Pancreas (tissue), 10 donors: ENCODE data around the gene TBX1. TPM values are rescaled to one million over a fixed set of nuclear protein-coding genes. Genes with fewer than 3 reads are reported as not detected.

Experiments
- ATAC-seq, 4 donors: fragments of 200-7000 bp; cut with Tn5 transposase; one replicate each; pipeline versions ENCODE4 v1.8.0 to v1.9.1; 2020; ENCODE audit warnings: mild to moderate bottlenecking in 4 of 4, moderate library complexity in 4 of 4
- DNase-seq, 6 donors: peaks; one replicate each; pipeline ENCODE4 v3.0.0-alpha.2; 2020
- FAIRE-seq: peaks from 2 replicates; lab custom pipeline; 2012; peaks lifted over from hg19 to GRCh38; lab: Jason Lieb, UNC
- H3K27ac ChIP-seq, 4 donors: fragments of 200-600 bp; sonication (generic); 1 replicate in 3 of 4; 2 replicates in 1 of 4; pipeline versions ENCODE4 v1.5.0 to v1.8.0; 2020
- H3K27me3 ChIP-seq, 4 donors: fragments of 200-600 bp; one replicate each; pipeline ENCODE4 v1.8.0; 2021
- H3K36me3 ChIP-seq, 3 donors: fragments of 200-600 bp; sonication (generic) in 1 of 3; one replicate each; pipeline versions ENCODE4 v1.5.0 to v1.8.0; 2020 to 2021
- H3K4me1 ChIP-seq, 3 donors: fragments of 200-600 bp; one replicate each; pipeline ENCODE4 v1.8.0; 2021
- H3K4me3 ChIP-seq, 4 donors: fragments of 200-600 bp; sonication (generic) in 2 of 4; one replicate each; pipeline versions ENCODE4 v1.5.0 to v1.8.0; 2020 to 2021
- H3K9me3 ChIP-seq, 4 donors: fragments of 200-600 bp; one replicate each; pipeline ENCODE4 v1.8.0; 2021
- WGBS, 2 donors: extraction: QIAGEN DNeasy Blood & Tissue Kit; methylation state at CpG; one replicate each; pipeline ENCODE4 v1.1.7; 2013; 5-methylcytosine and 5-hydroxymethylcytosine counted together
- intact Hi-C, 3 donors: fragments of 100-400 bp; cut with DNase I; formaldehyde crosslinking; loops; one replicate each; pipeline versions ENCODE4 v1.11.1 to v1.14.2; 2022
- polyA plus RNA-seq, 2 donors: library from polyadenylated mRNA; stranded (reverse); fragments of 200-250 nt; gene quantifications; one replicate each; pipeline ENCODE4 v1.2.3, GENCODE V29; 2013
- total RNA-seq, 6 donors: library from RNA; stranded (reverse); fragmentation: NEBNext Ultra II Directional in 4 of 6; extraction: Animal tissue kit (Norgen Biotek cat#: 25700) in 4 of 6; gene quantifications; one replicate each; pipeline versions ENCODE4 v1.2.1 to v1.2.4, GENCODE V29; 2021 to 2023
- TF ChIP-seq, protein P1 (sequence below), 4 donors: fragments of 200-600 bp; sonication (generic) in 3 of 4; IDR thresholded peaks; one replicate each; pipeline versions ENCODE4 v1.5.0 to v1.8.0; 2021; ENCODE audit warnings: antibody characterized with exemption in 4 of 4
- donor health status: healthy with polysubstance abuse.
- donor health status: DM: no; HTN: no; CAD: no; lungs with moderate emphysema.
- donor health status: DM: no; HTN: no; CAD: no.
- donor health status: control.
- donor health status: control.
- donor health status: Bipolar disorder and iron deficiency.
- donor health status: DM: yes; HTN: yes; CAD: no.
- donor health status: DM: no; HTN: no; CAD: no.
- donor health status: DM: no; HTN: no; CAD: no.
- donor health status: DM: yes; HTN: yes; CAD: no.

TBX1 gene
- total and polyA plus RNA-seq, 8 donors, result 0.19 to 1.3 (median 0.31) TPM; not detected in 1

DNA sequence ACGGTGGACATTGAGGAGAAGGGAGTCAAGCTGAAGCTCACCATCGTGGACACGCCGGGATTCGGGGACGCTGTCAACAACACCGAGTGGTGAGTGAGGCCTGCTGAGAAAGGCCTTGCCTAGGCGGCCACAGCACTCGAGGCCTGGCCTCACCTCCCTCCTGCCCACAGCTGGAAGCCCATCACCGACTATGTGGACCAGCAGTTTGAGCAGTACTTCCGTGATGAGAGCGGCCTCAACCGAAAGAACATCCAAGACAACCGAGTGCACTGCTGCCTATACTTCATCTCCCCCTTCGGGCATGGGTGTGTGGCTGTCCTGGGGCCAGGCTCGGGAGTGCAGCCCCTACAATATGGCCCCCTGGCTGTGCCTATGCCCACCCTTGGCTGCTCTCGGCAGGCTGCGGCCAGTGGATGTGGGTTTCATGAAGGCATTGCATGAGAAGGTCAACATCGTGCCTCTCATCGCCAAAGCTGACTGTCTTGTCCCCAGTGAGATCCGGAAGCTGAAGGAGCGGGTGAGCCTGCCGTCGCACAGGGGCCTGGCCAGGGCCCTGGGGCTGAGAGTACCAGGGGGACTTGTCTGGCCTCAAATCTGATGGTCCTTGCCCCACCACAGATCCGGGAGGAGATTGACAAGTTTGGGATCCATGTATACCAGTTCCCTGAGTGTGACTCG, 40.3 kb upstream of the TBX1 start:
- H3K9me3 ChIP-seq, result no peaks in the 10 kb centered on the region
- intact Hi-C loops, result no loop called here
- H3K4me1 ChIP-seq, result peaks cover 0 to 6% (median 0%) of the 10 kb centered on the region in 3 donors
- TF ChIP-seq, protein P1, sequence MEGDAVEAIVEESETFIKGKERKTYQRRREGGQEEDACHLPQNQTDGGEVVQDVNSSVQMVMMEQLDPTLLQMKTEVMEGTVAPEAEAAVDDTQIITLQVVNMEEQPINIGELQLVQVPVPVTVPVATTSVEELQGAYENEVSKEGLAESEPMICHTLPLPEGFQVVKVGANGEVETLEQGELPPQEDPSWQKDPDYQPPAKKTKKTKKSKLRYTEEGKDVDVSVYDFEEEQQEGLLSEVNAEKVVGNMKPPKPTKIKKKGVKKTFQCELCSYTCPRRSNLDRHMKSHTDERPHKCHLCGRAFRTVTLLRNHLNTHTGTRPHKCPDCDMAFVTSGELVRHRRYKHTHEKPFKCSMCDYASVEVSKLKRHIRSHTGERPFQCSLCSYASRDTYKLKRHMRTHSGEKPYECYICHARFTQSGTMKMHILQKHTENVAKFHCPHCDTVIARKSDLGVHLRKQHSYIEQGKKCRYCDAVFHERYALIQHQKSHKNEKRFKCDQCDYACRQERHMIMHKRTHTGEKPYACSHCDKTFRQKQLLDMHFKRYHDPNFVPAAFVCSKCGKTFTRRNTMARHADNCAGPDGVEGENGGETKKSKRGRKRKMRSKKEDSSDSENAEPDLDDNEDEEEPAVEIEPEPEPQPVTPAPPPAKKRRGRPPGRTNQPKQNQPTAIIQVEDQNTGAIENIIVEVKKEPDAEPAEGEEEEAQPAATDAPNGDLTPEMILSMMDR (IDR thresholded peaks at IDR 0.05), result no peak
- no peak overlapping the region for H3K4me3 ChIP-seq
- no peaks in the 10 kb centered on the region for H3K27me3 ChIP-seq
- ATAC-seq (no peak), DNase-seq (peak in 2 of 6 donors; percentile 17 to 54), FAIRE-seq (no peak)
- WGBS, 2 donors, result 92 to 97% methylated on average over 26 of the region's 26 CpGs
- H3K27ac ChIP-seq, result no peak overlapping the region
- H3K36me3 ChIP-seq, result no peaks in the 10 kb centered on the region

DNA sequence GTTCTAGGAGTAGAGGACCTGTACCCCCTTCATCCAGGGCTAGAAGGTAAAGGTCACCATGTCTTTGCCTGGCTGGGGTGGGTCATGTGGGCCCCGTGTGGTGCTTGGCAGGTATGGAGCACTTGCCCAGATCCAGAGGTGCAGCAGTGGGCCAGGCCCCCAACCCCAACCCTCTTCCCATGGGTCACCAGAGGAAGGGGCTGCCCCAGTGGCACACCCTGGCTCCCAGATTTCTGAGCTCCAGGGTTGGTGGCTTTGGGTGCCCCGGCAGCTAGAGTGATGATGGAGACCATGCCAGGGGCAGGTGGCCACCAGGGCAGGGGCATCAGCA, 39.6 kb upstream of the TBX1 start:
- FAIRE-seq (no peak), ATAC-seq (no peak)

DNA sequence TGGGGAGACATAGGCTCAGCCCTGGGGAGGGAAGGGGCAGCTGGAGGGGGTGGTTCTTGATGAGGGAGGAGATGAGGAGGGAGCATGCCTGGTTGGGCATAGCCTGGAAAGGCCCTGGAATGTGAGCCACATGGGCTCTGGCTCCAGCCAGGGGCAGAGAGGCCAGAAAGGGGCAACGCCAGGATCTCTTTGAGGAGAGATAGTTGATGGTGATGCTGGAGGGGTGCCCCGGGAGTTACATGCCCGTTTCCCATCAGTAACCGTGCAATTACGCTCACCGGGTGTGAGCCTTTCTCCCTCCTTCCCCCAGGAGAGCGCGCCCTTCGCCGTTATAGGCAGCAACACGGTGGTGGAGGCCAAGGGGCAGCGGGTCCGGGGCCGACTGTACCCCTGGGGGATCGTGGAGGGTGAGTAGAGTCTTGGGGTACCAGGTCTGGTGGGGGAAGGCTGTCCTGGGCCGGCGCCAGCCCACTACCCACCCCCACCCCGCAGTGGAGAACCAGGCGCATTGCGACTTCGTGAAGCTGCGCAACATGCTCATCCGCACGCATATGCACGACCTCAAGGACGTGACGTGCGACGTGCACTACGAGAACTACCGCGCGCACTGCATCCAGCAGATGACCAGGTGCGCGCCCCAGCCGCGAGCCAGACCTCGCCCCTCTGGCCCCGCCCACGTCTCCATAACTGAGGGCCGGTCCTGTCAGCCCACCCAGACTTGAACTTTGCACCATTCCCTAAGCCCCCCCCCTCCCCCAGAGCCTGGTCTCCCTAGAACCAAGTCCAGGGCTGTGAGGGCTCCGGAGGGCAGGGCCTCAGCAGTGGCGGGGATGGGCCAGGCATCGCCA, 39.0 kb upstream of the TBX1 start:
- H3K27ac ChIP-seq, result no peak overlapping the region
- peak in 2 of 6 donors; percentile 32 to 66 for DNase-seq
- H3K27me3 ChIP-seq, result no peaks in the 10 kb centered on the region
- no peak for ATAC-seq
- FAIRE-seq, result no peak
- WGBS, 2 donors, result 76 to 77% methylated on average over 42 to 44 of the region's 44 CpGs
- no peak overlapping the region for H3K4me3 ChIP-seq
- TF ChIP-seq, protein P1 (IDR thresholded peaks at IDR 0.05), result no peak
- peaks cover 0 to 6% (median 0%) of the 10 kb centered on the region in 3 donors for H3K4me1 ChIP-seq
- no peaks in the 10 kb centered on the region for H3K36me3 ChIP-seq
- no peaks in the 10 kb centered on the region for H3K9me3 ChIP-seq
- intact Hi-C loops, result no loop called here

More for the DNA sequence above, 39.6 kb upstream of the TBX1 start:
- H3K4me3 ChIP-seq, result no peak overlapping the region
- TF ChIP-seq, protein P1 (IDR thresholded peaks at IDR 0.05), result no peak
- H3K36me3 ChIP-seq, result no peaks in the 10 kb centered on the region
- intact Hi-C loops, result no loop called here
- H3K27me3 ChIP-seq, result no peaks in the 10 kb centered on the region
- 88 to 94% methylated on average over 2 of the region's 2 CpGs for WGBS, 2 donors
- DNase-seq, result peak in 2 of 6 donors; percentile 15 to 63
- peaks cover 0 to 6% (median 0%) of the 10 kb centered on the region in 3 donors for H3K4me1 ChIP-seq
- H3K9me3 ChIP-seq, result no peaks in the 10 kb centered on the region
- no peak overlapping the region for H3K27ac ChIP-seq

DNA sequence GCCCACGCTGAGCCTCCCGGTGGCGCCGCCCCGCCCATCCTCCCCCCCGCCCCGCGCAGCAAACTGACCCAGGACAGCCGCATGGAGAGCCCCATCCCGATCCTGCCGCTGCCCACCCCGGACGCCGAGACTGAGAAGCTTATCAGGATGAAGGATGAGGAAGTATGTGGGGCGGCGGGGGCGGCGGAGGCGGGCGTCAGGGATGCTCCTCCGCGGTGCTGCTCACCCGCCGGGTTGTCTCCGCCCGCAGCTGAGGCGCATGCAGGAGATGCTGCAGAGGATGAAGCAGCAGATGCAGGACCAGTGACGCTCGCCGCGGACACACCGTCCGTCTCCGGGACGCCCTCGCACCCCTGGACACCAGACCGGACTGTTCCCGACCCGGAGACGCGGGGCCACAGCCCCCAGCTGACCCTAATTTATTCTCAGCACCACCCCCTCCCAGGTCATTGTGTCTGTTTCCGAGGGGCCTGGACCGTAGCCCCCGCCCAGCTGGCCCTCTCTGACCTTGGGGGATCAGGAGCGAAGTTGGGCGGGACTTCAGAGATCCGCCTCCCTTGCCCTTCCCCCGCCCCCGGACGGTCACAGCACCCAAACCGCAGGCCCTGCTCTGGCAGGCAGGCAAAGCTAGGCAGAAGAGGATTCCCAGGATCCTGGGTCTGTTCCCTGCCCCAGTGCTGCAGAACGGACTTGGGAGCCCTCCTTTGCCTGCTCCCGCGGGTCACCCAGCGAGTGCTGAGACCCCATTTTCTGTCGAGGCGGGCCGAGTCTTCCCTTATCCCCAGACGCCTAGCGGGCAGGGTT, 38.2 kb upstream of the TBX1 start:
- intact Hi-C loops, result no loop called here
- TF ChIP-seq, protein P1 (IDR thresholded peaks at IDR 0.05), result no peak
- ATAC-seq, result no peak
- H3K4me1 ChIP-seq, result peaks cover 0 to 6% (median 0%) of the 10 kb centered on the region in 3 donors
- no peaks in the 10 kb centered on the region for H3K27me3 ChIP-seq
- WGBS, 2 donors, result 72 to 75% methylated on average over 60 of the region's 60 CpGs
- DNase-seq, result peak in 1 of 6 donors; percentile 76
- FAIRE-seq, result no peak
- H3K9me3 ChIP-seq, result no peaks in the 10 kb centered on the region
- H3K4me3 ChIP-seq, result no peak overlapping the region
- no peak overlapping the region for H3K27ac ChIP-seq
- H3K36me3 ChIP-seq, result no peaks in the 10 kb centered on the region
